Measurements from ENCODE around the gene GNAQ. TPM values are rescaled to one million over a fixed set of nuclear protein-coding genes. Genes with fewer than 3 reads are reported as not detected.

GNAQ gene
- total and polyA plus RNA-seq, 2 experiments from 2014 or later: 25.7 to 47.9 TPM

- no peaks in the 10 kb centered on the region for H3K9me2 ChIP-seq (replicated peaks; ENCODE audit: insufficient read depth)
- WGBS (ENCODE audit: low lambda C conversion rate, missing lambda C conversion rate): 86% methylated on average over 4 of the region's 4 CpGs
- H3K4me3 ChIP-seq: no peak overlapping the region
- peaks cover 99% of the 10 kb centered on the region for H3K79me2 ChIP-seq
- H2AFZ ChIP-seq: no peak overlapping the region
- H3K4me2 ChIP-seq: no peak overlapping the region
- H4K20me1 ChIP-seq (ENCODE audit: insufficient read depth, poor library complexity, severe bottlenecking): peaks cover 27% of the 10 kb centered on the region
- no peak for DNase-seq (ENCODE audit: low spot score)
- no peaks in the 10 kb centered on the region for H3K9me3 ChIP-seq (ENCODE audit: low read depth)
- no peaks in the 10 kb centered on the region for H3K27me3 ChIP-seq
- TF ChIP-seq CTCF (IDR thresholded peaks at IDR 0.05; ENCODE audit: poor library complexity): no peak
- TF ChIP-seq EZH2phosphoT487 (IDR thresholded peaks at IDR 0.05; ENCODE audit: low read depth, severe bottlenecking, unreplicated experiment): no peak
- TF ChIP-seq EZH2 (IDR thresholded peaks at IDR 0.05; ENCODE audit: borderline replicate concordance): no peak
- H3K36me3 ChIP-seq (replicated peaks; ENCODE audit: insufficient read depth, low read depth): no peaks in the 10 kb centered on the region
- peaks cover 7% of the 10 kb centered on the region for H3K4me1 ChIP-seq (ENCODE audit: insufficient read depth)
- peak overlapping the region; percentile 29 for H3K27ac ChIP-seq
Observed at GRCh38 chr9:78001946-78002731, 29.5 kb downstream of the GNAQ start.

GRCh38 chr9:78000221-78000620 lies 31.4 kb downstream of the GNAQ start:
- DNase-seq (ENCODE audit: low spot score): no peak
- TF ChIP-seq EZH2 (IDR thresholded peaks at IDR 0.05; ENCODE audit: borderline replicate concordance) (no peak), CTCF (IDR thresholded peaks at IDR 0.05; ENCODE audit: poor library complexity) (no peak), EZH2phosphoT487 (IDR thresholded peaks at IDR 0.05; ENCODE audit: low read depth, severe bottlenecking, unreplicated experiment) (no peak)
- no peak overlapping the region for H3K27ac ChIP-seq
- WGBS (ENCODE audit: low lambda C conversion rate, missing lambda C conversion rate): 93% methylated on average over 2 of the region's 2 CpGs
- H3K9me3 ChIP-seq (ENCODE audit: low read depth): no peaks in the 10 kb centered on the region
- no peak overlapping the region for H2AFZ ChIP-seq
- H4K20me1 ChIP-seq (ENCODE audit: insufficient read depth, poor library complexity, severe bottlenecking): peaks cover 23% of the 10 kb centered on the region
- H3K79me2 ChIP-seq: peaks cover 96% of the 10 kb centered on the region
- peaks cover 7% of the 10 kb centered on the region for H3K4me1 ChIP-seq (ENCODE audit: insufficient read depth)
- H3K36me3 ChIP-seq (replicated peaks; ENCODE audit: insufficient read depth, low read depth): no peaks in the 10 kb centered on the region
- H3K9me2 ChIP-seq (replicated peaks; ENCODE audit: insufficient read depth): no peaks in the 10 kb centered on the region
- no peak overlapping the region for H3K4me2 ChIP-seq
- no peak overlapping the region for H3K4me3 ChIP-seq
- no peaks in the 10 kb centered on the region for H3K27me3 ChIP-seq

GRCh38 chr9:77999231-77999631 lies 32.4 kb downstream of the GNAQ start:
- TF ChIP-seq EZH2phosphoT487 (IDR thresholded peaks at IDR 0.05; ENCODE audit: low read depth, severe bottlenecking, unreplicated experiment) (no peak), CTCF (IDR thresholded peaks at IDR 0.05; ENCODE audit: poor library complexity) (no peak), EZH2 (IDR thresholded peaks at IDR 0.05; ENCODE audit: borderline replicate concordance) (no peak)
- H3K9me3 ChIP-seq (ENCODE audit: low read depth): no peaks in the 10 kb centered on the region
- peaks cover 22% of the 10 kb centered on the region for H4K20me1 ChIP-seq (ENCODE audit: insufficient read depth, poor library complexity, severe bottlenecking)
- H3K36me3 ChIP-seq (replicated peaks; ENCODE audit: insufficient read depth, low read depth): no peaks in the 10 kb centered on the region
- 56% methylated on average over 2 of the region's 2 CpGs for WGBS (ENCODE audit: low lambda C conversion rate, missing lambda C conversion rate)
- H3K27me3 ChIP-seq: no peaks in the 10 kb centered on the region
- H3K9me2 ChIP-seq (replicated peaks; ENCODE audit: insufficient read depth): no peaks in the 10 kb centered on the region
- no peak overlapping the region for H3K4me3 ChIP-seq
- H3K79me2 ChIP-seq: peaks cover 96% of the 10 kb centered on the region
- peaks cover 7% of the 10 kb centered on the region for H3K4me1 ChIP-seq (ENCODE audit: insufficient read depth)
- H2AFZ ChIP-seq: no peak overlapping the region
- DNase-seq (ENCODE audit: low spot score): no peak
- H3K27ac ChIP-seq: no peak overlapping the region
- no peak overlapping the region for H3K4me2 ChIP-seq
